Stimulated activated effector memory CD8-positive, alpha-beta T cell treated with anti-CD3 and anti-CD28 coated beads, Interleukin-12 subunit alpha, Interleukin-12 subunit beta, amount 100 ng/mL, for 72 hours (primary cell): ENCODE results near the gene GFER.

ENCODE experiments used
- ATAC-seq: fragments of 150-1000 bp; cut with Tn5 transposase; 2 replicates; pipeline ENCODE4 v1.10.0; 2021
- DNase-seq, 2 donors: peaks; one replicate each; pipeline ENCODE4 v3.0.0; 2021 to 2022; ENCODE audit warnings: low spot score in 2 of 2
- H3K27ac Mint-ChIP-seq: one replicate; pipeline ENCODE4 v1.8.0; 2022; ENCODE audit warnings: mild to moderate bottlenecking, mixed read lengths
- H3K36me3 Mint-ChIP-seq: one replicate; pipeline ENCODE4 v1.8.0; 2022; ENCODE audit warnings: mild to moderate bottlenecking, mixed read lengths
- H3K4me1 Mint-ChIP-seq: one replicate; pipeline ENCODE4 v1.8.0; 2022; ENCODE audit warnings: mixed read lengths
- H3K4me3 Mint-ChIP-seq: one replicate; pipeline ENCODE4 v1.8.0; 2022; ENCODE audit warnings: mild to moderate bottlenecking, mixed read lengths
- H3K9me3 Mint-ChIP-seq: one replicate; pipeline ENCODE4 v1.8.0; 2022; ENCODE audit warnings: mixed read lengths

The GFER gene

DNA sequence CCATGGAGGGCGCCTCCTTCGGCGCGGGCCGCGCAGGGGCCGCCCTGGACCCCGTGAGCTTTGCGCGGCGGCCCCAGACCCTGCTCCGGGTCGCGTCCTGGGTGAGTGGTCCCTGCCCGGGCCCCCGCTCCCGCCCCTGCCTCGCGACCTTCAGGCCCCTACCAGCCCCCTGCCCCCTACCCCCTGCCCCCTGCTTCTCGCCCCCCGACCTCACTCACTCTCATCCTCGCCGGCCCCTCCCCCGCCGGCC lies 6.0 kb downstream of the GFER start:
- Mint-ChIP-seq H3K4me1 (peaks cover 41% of the 10 kb centered on the region), H3K36me3 (peaks cover 37% of the 10 kb centered on the region), H3K4me3 (peak overlapping the region; percentile 78), H3K27ac (no peak overlapping the region), H3K9me3 (no peaks in the 10 kb centered on the region)
- no peak for ATAC-seq
- no peak for DNase-seq

DNA sequence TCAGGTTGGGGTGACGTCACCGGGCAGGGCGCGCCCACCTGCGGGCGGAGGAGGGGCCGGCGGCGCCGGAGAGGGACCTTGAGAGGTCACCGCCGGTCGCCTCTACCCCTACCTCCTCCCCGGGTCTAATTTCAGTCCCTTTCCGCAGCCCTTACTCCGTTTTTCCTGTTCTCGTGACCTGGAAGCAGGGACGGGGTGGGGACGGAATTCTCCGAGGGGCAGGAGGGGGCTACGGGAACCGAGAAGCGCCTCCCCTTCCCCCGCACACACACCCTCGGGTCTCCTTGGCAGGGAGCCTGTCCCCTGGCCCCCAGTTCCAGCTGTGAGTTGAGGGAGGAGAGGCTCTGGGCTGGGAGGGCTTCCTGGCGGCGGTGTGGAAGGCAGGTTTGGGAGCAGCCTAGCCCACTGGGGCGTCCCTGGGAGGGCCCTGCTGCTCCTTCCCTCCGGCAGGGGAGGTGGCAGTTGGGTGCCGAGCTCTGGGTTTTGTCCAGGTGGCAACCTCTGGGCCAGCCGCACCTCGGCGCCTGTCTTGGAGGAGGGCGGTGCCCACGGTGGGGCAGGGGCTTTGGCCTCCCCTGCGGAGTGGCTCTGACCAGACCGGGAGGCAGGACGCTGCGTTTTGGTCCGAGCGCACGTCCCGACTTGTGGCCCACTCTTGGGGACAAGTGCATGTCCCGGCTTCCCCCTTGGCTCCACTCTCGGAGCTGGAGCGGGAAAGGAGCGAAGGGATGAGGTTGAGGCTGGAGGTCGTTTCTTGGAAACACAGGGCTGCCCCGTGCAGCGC lies 6.5 kb downstream of the GFER start:
- H3K36me3 Mint-ChIP-seq = peaks cover 36% of the 10 kb centered on the region
- ATAC-seq = peak; percentile 14
- H3K4me3 Mint-ChIP-seq = peak overlapping the region; percentile 78
- H3K4me1 Mint-ChIP-seq = peaks cover 39% of the 10 kb centered on the region
- H3K27ac Mint-ChIP-seq = peak overlapping the region; percentile 76
- no peaks in the 10 kb centered on the region for H3K9me3 Mint-ChIP-seq
- DNase-seq = peak; percentile 46 to 79

DNA sequence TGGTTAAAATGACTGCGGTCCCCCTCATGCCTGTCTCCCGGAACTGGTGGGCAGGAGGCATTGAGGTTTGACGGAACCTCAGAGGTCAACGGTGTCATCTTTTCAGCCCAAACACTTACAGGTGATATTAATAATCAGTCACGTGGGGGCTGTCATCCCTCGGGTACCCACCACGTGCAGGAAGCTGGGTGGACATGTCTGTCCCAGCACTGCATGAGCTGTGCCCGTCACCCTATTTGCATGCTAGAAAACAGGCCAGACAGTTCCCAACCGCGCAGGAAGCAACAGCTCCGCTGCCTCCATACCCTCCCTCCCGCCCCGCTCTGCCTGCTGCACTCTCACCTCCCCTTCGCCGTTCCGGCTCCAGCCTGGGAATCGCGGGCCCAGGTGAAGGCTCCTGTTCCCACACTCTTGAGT lies 7.2 kb downstream of the GFER start:
- Mint-ChIP-seq H3K27ac (peak overlapping the region; percentile 76), H3K4me1 (peaks cover 40% of the 10 kb centered on the region), H3K36me3 (peaks cover 32% of the 10 kb centered on the region), H3K4me3 (peak overlapping the region; percentile 78), H3K9me3 (no peaks in the 10 kb centered on the region)
- DNase-seq (no peak), ATAC-seq (peak; percentile 62)

DNA sequence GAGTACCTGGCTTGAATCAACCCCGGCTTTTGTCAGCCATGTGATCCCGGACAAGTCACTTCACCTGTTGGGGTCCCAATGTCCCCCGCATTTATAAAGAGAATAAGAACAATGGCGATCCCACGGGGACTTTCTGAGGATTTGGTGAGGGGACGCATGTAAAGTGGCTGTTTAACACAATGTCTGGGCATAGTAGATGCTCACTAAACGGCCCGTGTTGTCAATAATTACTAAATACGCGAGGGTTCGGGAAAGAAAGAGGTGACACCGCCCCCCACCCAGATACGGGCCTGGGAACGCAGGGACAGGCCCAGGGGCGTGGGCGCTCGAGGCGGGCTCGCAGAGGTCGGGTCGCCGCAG lies 7.6 kb downstream of the GFER start:
- peaks cover 39% of the 10 kb centered on the region for H3K4me1 Mint-ChIP-seq
- H3K4me3 Mint-ChIP-seq = peak overlapping the region; percentile 78
- H3K27ac Mint-ChIP-seq = peak overlapping the region; percentile 76
- ATAC-seq (no peak), DNase-seq (no peak)
- peaks cover 28% of the 10 kb centered on the region for H3K36me3 Mint-ChIP-seq
- H3K9me3 Mint-ChIP-seq = no peaks in the 10 kb centered on the region

DNA sequence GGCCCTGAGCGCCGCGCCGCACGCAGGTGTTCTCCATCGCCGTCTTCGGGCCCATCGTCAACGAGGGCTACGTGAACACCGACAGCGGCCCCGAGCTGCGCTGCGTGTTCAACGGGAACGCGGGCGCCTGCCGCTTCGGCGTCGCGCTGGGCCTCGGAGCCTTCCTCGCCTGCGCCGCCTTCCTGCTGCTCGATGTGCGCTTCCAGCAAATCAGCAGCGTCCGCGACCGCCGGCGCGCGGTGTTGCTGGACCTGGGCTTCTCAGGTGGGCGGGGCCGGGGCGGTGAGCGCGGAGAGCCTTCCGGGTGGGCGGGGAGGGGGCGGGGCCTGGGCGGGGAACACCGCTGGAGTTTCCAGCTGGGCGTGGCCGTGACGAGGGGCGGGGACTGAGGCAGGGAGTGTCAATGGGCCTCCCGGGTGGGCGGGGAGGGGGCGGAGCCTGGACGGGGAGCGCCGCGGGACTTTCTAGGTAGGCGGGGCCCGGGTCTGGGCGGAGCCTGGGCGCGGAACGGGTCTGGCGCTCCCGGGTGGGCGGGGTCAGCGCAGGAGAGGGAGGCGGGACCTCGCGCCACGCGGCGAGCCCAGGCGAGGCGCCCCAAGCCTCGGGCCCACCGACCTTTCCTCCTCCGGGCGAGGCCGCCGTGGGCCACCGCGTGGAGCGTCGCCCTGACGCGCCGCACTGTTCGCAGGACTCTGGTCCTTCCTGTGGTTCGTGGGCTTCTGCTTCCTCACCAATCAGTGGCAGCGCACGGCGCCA lies 8.1 kb downstream of the GFER start:
- ATAC-seq (peak; percentile 70), DNase-seq (peak; percentile 85 to 95)
- H3K9me3 Mint-ChIP-seq = no peaks in the 10 kb centered on the region
- H3K4me1 Mint-ChIP-seq = peaks cover 34% of the 10 kb centered on the region
- H3K4me3 Mint-ChIP-seq = peak overlapping the region; percentile 78
- H3K36me3 Mint-ChIP-seq = peaks cover 23% of the 10 kb centered on the region
- peak overlapping the region; percentile 76 for H3K27ac Mint-ChIP-seq

DNA sequence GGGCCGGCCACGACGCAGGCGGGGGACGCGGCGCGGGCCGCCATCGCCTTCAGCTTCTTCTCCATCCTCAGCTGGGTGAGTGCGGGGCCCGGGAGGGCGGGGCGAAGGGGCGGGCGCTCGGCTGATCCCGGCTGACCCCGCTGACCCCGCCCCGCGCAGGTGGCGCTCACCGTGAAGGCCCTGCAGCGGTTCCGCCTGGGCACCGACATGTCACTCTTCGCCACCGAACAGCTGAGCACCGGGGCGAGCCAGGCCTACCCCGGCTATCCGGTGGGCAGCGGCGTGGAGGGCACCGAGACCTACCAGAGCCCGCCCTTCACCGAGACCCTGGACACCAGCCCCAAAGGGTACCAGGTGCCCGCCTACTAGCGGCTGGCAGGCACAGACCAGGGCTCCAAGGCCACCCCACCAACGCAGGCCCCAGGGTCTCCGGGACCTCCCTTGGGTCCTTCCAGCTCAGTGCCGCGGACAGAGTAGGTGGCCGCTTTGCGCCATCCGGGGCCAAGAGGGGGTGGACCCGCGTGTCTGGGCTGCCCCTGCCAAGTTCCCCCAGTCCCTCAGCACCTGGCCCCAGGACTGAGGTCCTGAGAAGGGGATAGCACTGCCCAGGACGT lies 8.8 kb downstream of the GFER start:
- Mint-ChIP-seq H3K4me1 (peaks cover 34% of the 10 kb centered on the region), H3K4me3 (peak overlapping the region; percentile 78), H3K36me3 (peaks cover 28% of the 10 kb centered on the region), H3K27ac (peak overlapping the region; percentile 48), H3K9me3 (no peaks in the 10 kb centered on the region)
- DNase-seq = no peak
- ATAC-seq = no peak

DNA sequence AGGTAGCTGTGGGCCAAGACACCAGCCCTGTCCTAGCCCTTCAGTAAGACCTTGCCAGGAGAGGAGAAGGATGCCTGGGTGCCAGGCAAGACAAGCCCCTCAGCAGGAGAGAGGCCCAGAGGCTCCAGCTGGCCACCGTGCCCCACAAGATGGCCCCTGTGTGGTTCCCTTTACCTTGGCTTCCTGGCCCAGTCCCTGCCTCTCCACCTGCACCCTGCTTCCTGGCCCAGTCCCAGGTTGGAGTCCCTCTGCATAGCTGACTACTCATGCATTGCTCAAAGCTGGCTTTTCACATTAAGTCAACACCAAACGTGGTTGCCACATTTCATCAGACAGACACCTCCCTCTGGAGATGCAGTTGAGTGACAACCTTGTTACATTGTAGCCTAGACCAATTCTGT lies 9.7 kb downstream of the GFER start:
- DNase-seq = peak in 1 of 2 donors; percentile 77
- peak overlapping the region; percentile 48 for H3K27ac Mint-ChIP-seq
- H3K36me3 Mint-ChIP-seq = peaks cover 37% of the 10 kb centered on the region
- peak; percentile 46 for ATAC-seq
- no peaks in the 10 kb centered on the region for H3K9me3 Mint-ChIP-seq
- peaks cover 34% of the 10 kb centered on the region for H3K4me1 Mint-ChIP-seq
- peak overlapping the region; percentile 22 for H3K4me3 Mint-ChIP-seq

DNA sequence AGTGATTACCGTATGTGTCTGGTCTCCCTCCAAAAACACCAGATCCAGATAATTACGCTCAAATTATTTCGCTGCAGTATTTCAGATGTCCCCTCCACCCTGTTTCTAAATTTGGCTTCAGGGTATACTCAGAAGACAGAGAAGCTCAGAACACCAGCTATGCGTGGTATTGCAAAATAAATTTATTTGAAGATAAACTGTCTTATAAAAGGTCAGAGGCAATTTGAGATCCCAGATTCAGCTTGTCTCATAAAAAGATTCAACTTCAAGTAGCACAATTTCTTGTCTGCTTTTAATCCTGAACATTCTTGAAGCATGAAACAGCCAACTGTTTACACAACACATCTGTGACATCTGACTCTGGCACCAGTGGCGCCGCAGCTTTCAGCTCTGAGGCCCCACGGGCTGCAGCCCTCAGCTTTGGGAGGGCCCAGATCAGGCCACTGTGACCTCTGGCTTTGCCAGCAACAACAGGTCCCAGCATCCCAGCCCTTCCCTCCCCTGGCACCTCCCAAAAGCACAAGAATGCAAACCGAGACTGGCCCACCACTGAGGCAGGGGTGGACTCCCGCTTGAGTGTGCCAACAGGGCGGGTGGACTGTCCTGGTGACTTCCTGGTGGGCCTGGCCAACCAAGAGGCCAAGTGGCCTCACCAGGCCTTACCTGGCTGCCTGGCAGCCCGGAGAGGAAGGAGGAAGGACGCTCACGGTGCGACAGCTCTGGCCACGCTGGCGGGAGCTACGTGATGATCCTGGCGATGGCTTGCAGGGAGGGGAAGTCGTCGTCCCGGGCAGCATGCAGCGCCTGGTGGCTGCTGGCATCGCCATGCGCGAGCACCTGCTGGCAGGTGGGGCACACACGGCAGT lies 13.7 kb downstream of the GFER start:
- no peak for ATAC-seq
- Mint-ChIP-seq H3K4me3 (no peak overlapping the region), H3K4me1 (peaks cover 25% of the 10 kb centered on the region), H3K36me3 (peaks cover 62% of the 10 kb centered on the region), H3K27ac (no peak overlapping the region), H3K9me3 (no peaks in the 10 kb centered on the region)
- no peak for DNase-seq

DNA sequence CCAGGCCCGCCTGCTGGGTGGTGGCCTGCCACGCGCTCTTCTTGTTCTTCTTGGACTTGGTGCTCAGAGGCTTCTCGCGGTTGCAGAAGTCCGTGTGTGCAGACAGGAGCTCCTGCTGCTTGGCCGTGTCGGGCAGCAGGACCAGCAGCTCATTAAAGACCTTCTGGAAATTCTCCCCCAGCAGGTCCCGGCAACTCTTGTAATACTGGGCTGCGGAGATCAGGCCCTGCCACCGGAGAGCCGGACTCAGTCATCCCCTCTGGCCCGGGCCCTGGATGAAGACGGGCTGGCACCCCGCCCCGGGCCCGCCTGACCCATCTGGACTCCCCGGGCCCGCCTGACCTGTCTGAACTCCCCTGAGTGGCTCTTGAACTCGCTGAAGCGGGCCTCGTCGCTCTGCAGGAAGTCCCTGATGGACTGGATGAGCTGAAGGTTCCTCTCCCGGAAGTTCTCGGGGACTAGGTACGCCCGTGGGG lies 14.4 kb downstream of the GFER start:
- H3K36me3 Mint-ChIP-seq = peaks cover 67% of the 10 kb centered on the region

DNA sequence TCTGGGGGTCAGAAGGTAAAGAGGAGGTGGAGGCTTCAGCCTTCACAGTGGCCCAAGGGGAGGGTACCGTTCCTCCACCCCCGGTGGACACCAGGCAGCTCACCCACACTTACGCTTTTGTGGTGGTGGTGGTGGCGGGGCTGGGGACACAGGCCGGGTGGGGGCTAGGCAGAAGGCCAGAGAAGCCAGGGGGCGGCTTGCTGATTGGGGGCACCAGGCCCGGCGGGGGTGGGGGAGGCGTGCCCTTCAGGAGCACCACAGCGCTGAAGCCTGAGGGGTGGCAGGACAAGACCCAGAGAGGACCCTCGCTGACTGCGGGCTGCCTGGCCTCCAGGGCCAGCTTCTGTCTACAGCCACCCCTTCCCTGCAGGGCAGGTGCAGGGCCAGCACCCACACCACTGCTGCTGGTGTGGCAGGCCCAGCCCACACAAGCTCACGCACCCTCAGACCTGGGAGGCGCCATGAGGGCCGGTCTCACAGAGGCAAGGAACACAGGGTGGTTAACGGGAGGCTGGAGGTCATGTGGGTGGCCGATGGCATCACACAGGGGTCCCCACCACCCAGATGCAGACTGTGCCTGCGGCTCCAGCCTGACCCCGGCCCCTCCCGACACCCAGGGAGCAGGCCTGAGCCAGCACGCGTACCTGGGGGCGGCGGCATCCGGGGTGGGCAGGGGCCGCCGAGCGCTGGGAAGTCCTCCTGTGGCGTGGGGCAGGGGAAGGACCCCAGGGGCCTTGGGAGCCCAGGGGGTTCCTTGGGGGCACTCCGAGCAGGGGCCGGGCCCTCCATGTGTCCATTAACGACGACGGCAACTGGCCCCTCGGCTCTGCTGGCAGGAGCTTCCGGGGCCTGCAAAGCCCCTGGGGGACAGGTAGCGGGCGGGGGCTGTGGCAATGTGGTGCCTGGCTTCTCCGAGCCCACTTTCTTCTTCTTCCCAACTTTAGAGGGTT lies 15.1 kb downstream of the GFER start:
- Mint-ChIP-seq H3K27ac (no peak overlapping the region), H3K36me3 (peaks cover 65% of the 10 kb centered on the region), H3K4me1 (peaks cover 17% of the 10 kb centered on the region), H3K9me3 (no peaks in the 10 kb centered on the region), H3K4me3 (no peak overlapping the region)
- ATAC-seq (no peak), DNase-seq (no peak)

More for the DNA sequence above, 14.4 kb downstream of the GFER start:
- no peak overlapping the region for H3K4me3 Mint-ChIP-seq
- no peak overlapping the region for H3K27ac Mint-ChIP-seq
- no peak for ATAC-seq
- peaks cover 22% of the 10 kb centered on the region for H3K4me1 Mint-ChIP-seq
- DNase-seq = no peak
- no peaks in the 10 kb centered on the region for H3K9me3 Mint-ChIP-seq

DNA sequence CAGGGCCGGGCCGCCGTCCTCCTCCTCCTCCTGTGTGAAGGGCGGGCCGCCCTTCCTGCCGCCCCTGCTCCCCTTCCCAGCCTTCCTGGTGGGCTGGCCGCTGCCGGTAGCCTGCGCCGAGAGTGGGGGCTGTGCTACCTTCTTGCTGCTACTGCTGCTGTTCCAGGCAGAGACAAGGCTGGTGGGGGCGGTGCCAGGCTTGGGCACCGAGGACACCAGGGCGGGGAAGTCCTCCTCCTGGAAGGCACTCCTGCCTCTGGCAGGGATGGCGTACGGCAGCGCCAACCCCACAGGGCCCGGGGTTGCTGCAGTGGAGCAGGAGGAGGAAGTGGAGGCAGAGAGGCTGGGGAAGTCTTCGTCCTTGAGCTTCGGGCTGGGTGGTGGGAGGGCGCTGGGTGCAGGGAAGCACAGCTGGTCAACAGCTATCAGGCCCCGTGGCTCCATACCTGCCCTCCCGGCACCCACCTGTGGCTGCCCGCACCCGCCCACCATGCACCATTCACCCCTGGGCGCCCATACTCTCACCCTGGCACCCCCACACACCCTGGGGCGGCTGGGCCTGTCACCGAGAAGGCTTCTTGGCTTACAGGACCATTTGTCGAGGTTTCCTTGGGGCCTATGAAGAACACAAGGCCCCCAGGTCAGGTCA lies 16.0 kb downstream of the GFER start:
- ATAC-seq (no peak), DNase-seq (no peak)
- peaks cover 68% of the 10 kb centered on the region for H3K36me3 Mint-ChIP-seq
- H3K9me3 Mint-ChIP-seq = no peaks in the 10 kb centered on the region
- H3K27ac Mint-ChIP-seq = no peak overlapping the region
- H3K4me1 Mint-ChIP-seq = peaks cover 24% of the 10 kb centered on the region
- H3K4me3 Mint-ChIP-seq = no peak overlapping the region

DNA sequence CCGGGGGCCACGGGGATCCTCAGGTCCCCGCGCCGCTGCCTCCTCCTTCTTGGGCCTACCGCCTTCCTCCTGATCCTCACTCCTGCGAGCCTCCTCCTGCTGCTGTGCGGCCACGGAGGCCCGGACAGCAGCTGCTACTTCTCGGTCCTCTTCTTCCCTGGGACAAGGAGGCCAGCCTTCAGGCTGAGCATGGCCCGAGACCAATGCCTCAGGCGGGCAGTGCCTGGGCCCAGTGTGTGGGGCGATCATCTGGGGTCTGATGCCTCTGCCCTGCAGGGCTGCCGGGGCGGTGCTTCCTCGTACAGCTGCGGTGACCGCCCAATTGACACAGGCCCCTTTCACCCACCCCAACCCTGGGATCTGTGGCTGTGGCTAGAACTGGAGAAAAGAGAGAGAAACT lies 17.0 kb downstream of the GFER start:
- Mint-ChIP-seq H3K27ac (no peak overlapping the region), H3K4me1 (peaks cover 24% of the 10 kb centered on the region)
- ATAC-seq = no peak

DNA sequence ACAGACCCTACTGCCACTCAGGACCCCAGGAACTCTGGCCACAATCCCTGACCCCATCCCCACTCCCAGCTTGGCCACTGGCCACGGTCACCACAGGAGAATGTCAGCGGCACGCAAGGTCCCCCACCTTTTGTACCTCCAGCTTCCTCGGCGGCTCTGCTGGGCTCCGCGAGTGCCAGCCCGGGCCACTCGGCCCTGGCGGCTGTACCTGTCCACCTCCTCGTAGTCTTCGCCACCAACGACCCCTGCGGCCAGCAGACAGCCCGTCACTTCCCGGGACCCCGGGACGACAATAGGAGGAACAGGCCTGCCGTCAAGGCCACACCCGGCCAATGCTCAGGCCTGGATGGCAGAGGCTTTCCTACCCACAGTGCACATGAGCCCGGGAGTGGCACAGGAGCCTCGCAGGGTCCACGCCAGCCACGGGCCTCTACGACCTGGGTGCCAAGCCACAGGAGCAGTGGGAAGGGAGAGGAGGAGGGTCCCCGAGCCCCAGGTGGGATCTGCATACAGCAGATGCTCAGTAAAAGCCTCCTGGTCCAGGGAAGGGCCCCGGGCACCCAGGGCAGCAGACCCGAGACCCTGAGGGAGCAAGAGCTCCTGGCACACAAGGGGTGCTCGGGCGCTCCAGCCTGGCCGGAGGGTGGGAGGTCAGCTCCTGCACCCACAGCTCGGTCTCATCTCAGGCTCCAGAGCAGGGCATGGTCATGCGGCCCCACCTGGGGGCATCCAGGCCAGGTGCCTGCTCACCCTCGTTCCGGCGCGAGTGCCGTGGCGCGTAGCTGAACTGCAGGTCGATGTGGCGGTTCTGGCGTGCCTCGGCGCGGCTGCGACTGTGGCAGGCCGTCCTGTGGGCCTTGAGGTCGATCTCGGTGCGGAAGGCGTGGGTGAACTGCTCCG lies 17.7 kb downstream of the GFER start:
- H3K27ac Mint-ChIP-seq = no peak overlapping the region
- ATAC-seq (no peak), DNase-seq (no peak)
- H3K36me3 Mint-ChIP-seq = peaks cover 65% of the 10 kb centered on the region
- H3K4me3 Mint-ChIP-seq = no peak overlapping the region
- H3K4me1 Mint-ChIP-seq = peaks cover 27% of the 10 kb centered on the region
- H3K9me3 Mint-ChIP-seq = no peaks in the 10 kb centered on the region

More for the DNA sequence above, 17.0 kb downstream of the GFER start:
- no peak overlapping the region for H3K4me3 Mint-ChIP-seq
- H3K9me3 Mint-ChIP-seq = no peaks in the 10 kb centered on the region
- DNase-seq = no peak
- H3K36me3 Mint-ChIP-seq = peaks cover 64% of the 10 kb centered on the region
